Right lobe of liver (tissue), 6 donors: ENCODE measurements around the gene VGLL3. TPM values are rescaled to one million over a fixed set of nuclear protein-coding genes. Genes with fewer than 3 reads are reported as not detected.
"Not testable (repeated sequence)": the region's sequence is repeated elsewhere in the genome, so short reads cannot be mapped to it uniquely, and the experiment has no call there.

Experiments used
- ATAC-seq, 4 donors: fragments of 200-7000 bp; cut with Tn5 transposase; one replicate each; pipeline ENCODE4 v1.9.1; 2020; ENCODE audit warnings: mild to moderate bottlenecking in 4 of 4, moderate library complexity in 4 of 4
- DNase-seq, 3 donors: peaks; one replicate each; pipeline ENCODE4 v3.0.0-alpha.2; 2020
- H3K27ac ChIP-seq, 3 donors: fragments of 200-600 bp; one replicate each; pipeline ENCODE4 v1.8.0; 2022
- H3K27me3 ChIP-seq, 2 donors: fragments of 200-600 bp; one replicate each; pipeline ENCODE4 v1.8.0; 2022
- H3K36me3 ChIP-seq, 4 donors: fragments of 200-600 bp; sonication (generic) in 1 of 4; one replicate each; pipeline versions ENCODE4 v1.5.1 to v1.8.0; 2017 to 2022; ENCODE audit warnings: control low read depth in 1 of 4
- H3K4me1 ChIP-seq, 4 donors: fragments of 200-600 bp; sonication (generic) in 1 of 4; one replicate each; pipeline versions ENCODE4 v1.5.1 to v1.8.0; 2017 to 2022; ENCODE audit warnings: control low read depth in 1 of 4
- H3K4me3 ChIP-seq, 3 donors: fragments of 200-600 bp; one replicate each; pipeline ENCODE4 v1.8.0; 2022
- H3K9me3 ChIP-seq, 4 donors: fragments of 200-600 bp; sonication (generic) in 1 of 4; one replicate each; pipeline versions ENCODE4 v1.5.1 to v1.8.0; 2017 to 2022; ENCODE audit warnings: control low read depth in 1 of 4
- CTCF ChIP-seq, 4 donors: fragments of 200-600 bp in 3 of 4; fragments of 450-650 bp in 1 of 4; IDR thresholded peaks; one replicate each; pipeline versions ENCODE4 v1.5.1 to v1.8.0; 2016 to 2022; ENCODE audit warnings: antibody characterized with exemption in 4 of 4, mild to moderate bottlenecking in 2 of 4
- POLR2A ChIP-seq: fragments of 450-650 bp; IDR thresholded peaks from one replicate; pipeline ENCODE4 v1.6.1; 2017; ENCODE audit warnings: antibody characterized with exemption, mild to moderate bottlenecking
- WGBS: methylation state at CpG from one replicate; pipeline ENCODE4 v1.1.6; 2018; ENCODE audit warnings: low coverage, low lambda C conversion rate; ENCODE audit not compliant: insufficient coverage; ENCODE audit errors: missing lambda C conversion rate; 5-methylcytosine and 5-hydroxymethylcytosine counted together
- intact Hi-C, 2 donors: fragments of 100-400 bp; cut with DNase I; formaldehyde crosslinking; loops; one replicate each; pipeline versions ENCODE4 v1.11.2 to v1.14.1; 2022
- total RNA-seq, 6 experiments: library from RNA; depleted of rRNA in 2 of 6; stranded (reverse); fragments of >200 nt in 2 of 6; fragmentation: NEBNext Ultra II Directional in 3 of 6; extraction: Animal tissue kit (Norgen Biotek cat#: 25700) in 3 of 6; gene quantifications; one replicate each; pipeline versions ENCODE4 v1.1.0 to v1.2.4, GENCODE V29; 2016 to 2023
- donor health status: DM: no; HTN: yes; CAD: no.
- donor health status: DM: no; HTN: no; CAD: no.
- donor health status: DM: no; HTN: no; CAD: no.
- donor health status: DM: no; HTN: yes; CAD: no.
- donor health status: DM: no; HTN: yes; CAD: no.

Gene VGLL3
- total RNA-seq, 6 experiments from 2014 or later: 0.21 to 3.8 (median 0.79) TPM

DNA sequence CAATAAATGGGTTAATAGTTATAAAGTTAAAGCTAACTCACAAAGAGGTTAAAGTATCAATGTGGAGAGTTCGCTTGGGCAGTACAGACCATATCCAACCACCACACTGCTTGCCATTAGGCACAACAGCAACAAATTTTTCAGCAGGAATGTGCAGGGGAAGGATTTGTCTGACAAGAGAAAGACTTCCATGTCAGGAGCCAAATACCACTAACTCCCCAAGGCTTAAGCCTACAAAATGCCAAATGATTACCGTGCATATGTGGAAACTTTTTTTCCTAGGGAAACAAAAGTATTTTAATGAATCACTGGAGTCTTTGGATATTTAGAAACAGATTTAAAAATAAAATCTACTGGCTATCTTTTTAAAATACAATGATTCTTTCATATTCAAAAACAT is 8.1 kb downstream of the VGLL3 start:
- Histone ChIP-seq H3K36me3 (no peaks in the 10 kb centered on the region), H3K4me1 (no peaks in the 10 kb centered on the region), H3K27me3 (no peaks in the 10 kb centered on the region), H3K4me3 (no peak overlapping the region), H3K9me3 (no peaks in the 10 kb centered on the region), H3K27ac (no peak overlapping the region)
- ATAC-seq (no peak), DNase-seq (no peak)
- TF ChIP-seq CTCF (IDR thresholded peaks at IDR 0.05) (no peak), POLR2A (no peak)
- 66% methylated on average over 2 of the region's 2 CpGs for WGBS
- intact Hi-C loops: no loop called here

GRCh38 chr3:86978111-86978551 is 12.8 kb downstream of the VGLL3 start:
- DNase-seq (no peak), ATAC-seq (no peak)
- Histone ChIP-seq H3K9me3 (no peaks in the 10 kb centered on the region), H3K27ac (no peak overlapping the region), H3K27me3 (no peaks in the 10 kb centered on the region), H3K4me3 (no peak overlapping the region), H3K36me3 (no peaks in the 10 kb centered on the region), H3K4me1 (no peaks in the 10 kb centered on the region)
- WGBS: 53% methylated on average over 5 of the region's 6 CpGs
- intact Hi-C loops: no loop called here
- no peak for TF ChIP-seq CTCF (IDR thresholded peaks at IDR 0.05)
- TF ChIP-seq POLR2A: no peak

DNA sequence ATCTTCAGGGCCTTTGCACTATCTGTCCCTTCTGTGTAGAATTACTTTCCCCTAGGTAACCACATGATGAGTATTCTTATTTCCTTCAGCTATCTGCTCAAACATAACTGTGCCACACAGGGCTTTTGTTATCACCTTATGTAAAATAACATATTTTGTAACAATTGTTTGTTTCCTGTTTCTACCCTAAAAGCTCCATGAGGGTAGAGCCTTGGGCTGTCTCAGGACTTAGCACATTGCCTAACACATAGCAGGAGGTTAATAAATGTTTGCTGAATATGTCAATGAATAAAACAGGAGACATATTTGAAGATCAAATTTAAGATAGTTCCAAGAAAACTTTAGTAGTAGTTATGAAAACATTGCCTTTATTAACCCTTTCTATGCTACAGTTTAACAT is 14.7 kb downstream of the VGLL3 start:
- intact Hi-C loops: no loop called here
- ATAC-seq: no peak
- H3K27ac ChIP-seq: no peak overlapping the region
- H3K9me3 ChIP-seq: no peaks in the 10 kb centered on the region
- DNase-seq: no peak
- H3K4me1 ChIP-seq: no peaks in the 10 kb centered on the region
- H3K27me3 ChIP-seq: no peaks in the 10 kb centered on the region
- H3K36me3 ChIP-seq: no peaks in the 10 kb centered on the region
- H3K4me3 ChIP-seq: no peak overlapping the region
- TF ChIP-seq CTCF (IDR thresholded peaks at IDR 0.05): no peak
- TF ChIP-seq POLR2A: no peak

DNA sequence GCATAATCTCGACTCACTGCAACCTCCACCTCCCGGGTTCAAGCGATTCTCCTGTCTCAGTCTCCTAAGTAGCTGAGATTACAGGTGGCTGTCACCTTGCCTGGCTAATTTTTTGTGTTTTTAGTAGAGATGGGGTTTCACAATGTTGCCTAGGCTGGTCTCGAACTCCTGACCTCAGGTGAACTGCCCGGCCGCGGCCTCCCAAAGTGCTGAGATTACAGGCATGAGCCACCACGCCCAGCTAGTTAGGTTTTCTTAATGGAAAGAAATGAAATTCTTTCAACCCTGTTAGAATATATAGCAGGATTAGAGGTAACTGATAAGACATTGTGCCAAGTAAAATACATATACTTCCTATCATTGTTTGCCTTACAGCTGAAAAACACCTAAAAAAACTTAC is 16.8 kb downstream of the VGLL3 start:
- ATAC-seq, H3K27me3 ChIP-seq, H3K27ac ChIP-seq, DNase-seq, H3K4me3 ChIP-seq, H3K9me3 ChIP-seq, H3K36me3 ChIP-seq, H3K4me1 ChIP-seq, intact Hi-C loops: not testable (repeated sequence)
- WGBS: 87% methylated on average over 8 of the region's 8 CpGs

DNA sequence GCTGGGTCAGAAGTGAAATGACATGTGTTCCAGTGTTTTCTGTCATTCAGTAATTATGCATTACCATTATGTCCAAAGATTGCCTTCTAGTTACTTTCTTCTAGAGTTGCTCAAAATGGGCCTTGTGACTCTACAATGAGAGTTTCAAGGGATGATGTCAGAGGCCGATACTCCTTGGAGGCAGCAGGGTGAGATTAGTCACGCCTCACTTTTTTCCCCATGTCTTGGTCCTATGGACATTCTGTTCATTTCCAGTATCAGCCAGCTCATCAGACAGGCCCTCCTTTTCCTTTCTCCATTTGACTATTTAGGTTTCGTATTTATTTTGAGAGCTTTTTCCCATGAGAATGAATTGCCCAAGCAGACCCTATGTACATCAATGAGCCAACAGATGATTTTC is 17.5 kb downstream of the VGLL3 start:
- Histone ChIP-seq H3K9me3 (no peaks in the 10 kb centered on the region), H3K27me3 (no peaks in the 10 kb centered on the region), H3K4me1 (no peaks in the 10 kb centered on the region), H3K27ac (no peak overlapping the region), H3K36me3 (no peaks in the 10 kb centered on the region), H3K4me3 (no peak overlapping the region)
- no peak for ATAC-seq
- DNase-seq: no peak
- intact Hi-C loops: no loop called here
- TF ChIP-seq POLR2A (no peak), CTCF (IDR thresholded peaks at IDR 0.05) (no peak)
- WGBS: 91% methylated on average over 3 of the region's 3 CpGs
